GM19043 (cell line): ENCODE data around the gene MRPS18A.
"Not testable (repeated sequence)": the region's sequence is repeated elsewhere in the genome, so short reads cannot be mapped to it uniquely, and the experiment has no call there.

Source experiments
- ATAC-seq: cut with Tn5 transposase; IDR thresholded peaks from one replicate; pipeline ENCODE4 v1.9.1; 2021; ENCODE audit warnings: low read depth; ENCODE audit not compliant: unreplicated experiment

The MRPS18A gene

GRCh38 chr6:43671801-43672690 is 15.5 kb downstream of the MRPS18A start:
- ATAC-seq = no peak

GRCh38 chr6:43671011-43671800 is 16.4 kb downstream of the MRPS18A start:
- ATAC-seq = no peak

GRCh38 chr6:43670623-43670986 is 17.0 kb downstream of the MRPS18A start:
- no peak for ATAC-seq

GRCh38 chr6:43669922-43670622 is 17.5 kb downstream of the MRPS18A start:
- ATAC-seq = no peak

GRCh38 chr6:43669050-43669921 is 18.3 kb downstream of the MRPS18A start:
- no peak for ATAC-seq

- ATAC-seq = peak; percentile 45
Observed at GRCh38 chr6:43668151-43669028, 19.2 kb downstream of the MRPS18A start.

GRCh38 chr6:43667245-43668150 is 20.1 kb downstream of the MRPS18A start:
- ATAC-seq = no peak

GRCh38 chr6:43666196-43666920 is 21.2 kb downstream of the MRPS18A start:
- ATAC-seq = no peak

- ATAC-seq = no peak
Observed at GRCh38 chr6:43665376-43665775, 22.2 kb downstream of the MRPS18A start.

GRCh38 chr6:43662948-43663347 is 24.6 kb downstream of the MRPS18A start:
- ATAC-seq = not testable (repeated sequence)

GRCh38 chr6:43658161-43658560 is 29.4 kb downstream of the MRPS18A start:
- no peak for ATAC-seq

- ATAC-seq = no peak
Observed at GRCh38 chr6:43657221-43657802, 30.3 kb downstream of the MRPS18A start.

GRCh38 chr6:43652822-43653221 is 34.8 kb downstream of the MRPS18A start:
- not testable (repeated sequence) for ATAC-seq

GRCh38 chr6:43648248-43648647 is 39.3 kb downstream of the MRPS18A start:
- ATAC-seq = no peak

GRCh38 chr6:43647613-43648012 is 40.0 kb downstream of the MRPS18A start:
- ATAC-seq = no peak

- ATAC-seq = no peak
Observed at GRCh38 chr6:43645613-43645964, 42.0 kb downstream of the MRPS18A start.

GRCh38 chr6:43644940-43645612 is 42.5 kb downstream of the MRPS18A start, which contains the start of gene RSPH9:
Gene RSPH9 (plus strand): TSS chr6:43645036. CDS start chr6:43645099, 63 bp downstream.
- ATAC-seq = no peak
